Stimulated activated CD8-positive, alpha-beta memory T cell treated with anti-CD3 and anti-CD28 coated beads, Interleukin-12 subunit alpha, Interleukin-12 subunit beta, amount 100 ng/mL, for 1 hour (primary cell): ENCODE data around the gene EXOC6B.

Experiments used
- DNase-seq: peaks from one replicate; pipeline ENCODE4 v3.0.0-alpha.2; 2020; ENCODE audit warnings: low read depth

EXOC6B gene

DNA sequence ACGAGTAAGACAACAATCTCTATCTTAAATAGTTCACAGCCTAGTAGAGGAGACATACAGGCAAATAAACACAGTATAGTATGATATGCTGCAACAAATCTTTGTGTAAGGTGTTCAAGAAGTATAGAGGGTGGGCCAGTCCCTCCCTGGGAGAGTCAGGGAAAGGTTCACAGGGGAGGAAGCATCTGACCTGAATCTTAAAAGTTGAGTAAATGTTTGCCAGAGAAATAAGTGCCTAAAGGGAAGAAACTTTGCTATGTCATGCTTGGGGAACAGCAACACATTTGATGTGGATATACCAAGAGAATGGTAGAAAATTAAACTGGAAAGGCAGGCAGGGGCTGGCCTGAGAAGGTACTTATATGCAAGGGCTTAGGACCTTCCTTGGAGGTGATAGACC, 552.4 kb downstream of the EXOC6B start:
- DNase-seq: no peak

DNA sequence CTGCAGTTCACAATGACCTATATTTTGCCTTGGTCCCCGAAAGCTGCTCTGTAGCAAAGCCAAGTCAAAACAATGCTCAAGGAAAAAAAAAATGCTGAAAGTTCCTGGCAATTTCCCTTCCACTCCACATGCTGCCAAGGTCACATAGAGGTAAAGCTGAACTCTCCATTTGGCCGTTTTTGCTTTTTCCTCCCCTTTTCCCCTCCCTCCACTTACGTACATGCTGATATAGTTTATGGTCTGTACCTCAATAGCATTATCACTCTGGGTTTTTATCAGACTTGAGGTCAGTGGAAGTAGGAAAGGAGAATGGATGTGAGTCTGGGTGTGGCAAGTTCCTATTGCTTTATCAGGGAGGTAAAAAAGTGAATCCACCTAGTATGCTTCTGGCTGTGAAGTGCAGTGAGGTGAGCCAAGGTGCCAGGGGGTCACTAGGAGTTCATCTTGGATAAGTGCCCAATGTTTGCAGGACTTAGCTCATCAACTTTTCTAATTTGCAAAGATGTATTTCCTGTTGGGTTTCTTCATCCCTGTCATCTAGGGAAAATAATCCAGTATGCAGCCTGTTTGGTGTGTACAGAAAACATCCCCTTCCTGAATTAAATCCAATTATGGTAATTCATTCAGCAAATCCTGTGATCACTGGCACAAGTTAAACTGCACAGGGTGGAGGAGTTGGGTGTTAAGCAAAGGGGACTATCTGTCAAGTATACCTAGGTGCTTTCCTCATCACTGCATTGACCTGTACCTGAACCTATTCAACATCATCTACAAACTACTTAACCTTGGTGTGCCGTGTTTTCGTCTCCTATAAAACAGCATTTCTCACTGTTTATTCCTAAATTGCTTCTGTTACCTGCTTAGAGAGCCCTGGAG, 553.8 kb downstream of the EXOC6B start:
- DNase-seq: no peak

DNA sequence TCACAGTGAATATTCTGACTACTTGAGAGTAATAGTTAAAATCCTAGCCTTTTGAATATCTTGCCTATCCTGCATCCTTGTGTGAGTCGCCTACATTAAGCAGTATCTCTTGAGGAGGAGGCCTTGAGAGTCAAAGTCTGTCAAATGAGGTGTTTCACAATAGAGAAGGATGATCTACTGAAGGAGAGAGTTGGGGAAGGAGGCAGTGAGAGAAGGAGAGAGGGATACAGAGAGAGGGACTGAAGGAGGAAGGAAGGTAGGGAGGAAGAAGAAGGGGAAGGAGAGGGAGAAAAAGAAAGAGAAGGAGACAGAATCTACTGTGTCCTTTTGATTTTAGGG, 554.6 kb downstream of the EXOC6B start:
- DNase-seq: no peak

DNA sequence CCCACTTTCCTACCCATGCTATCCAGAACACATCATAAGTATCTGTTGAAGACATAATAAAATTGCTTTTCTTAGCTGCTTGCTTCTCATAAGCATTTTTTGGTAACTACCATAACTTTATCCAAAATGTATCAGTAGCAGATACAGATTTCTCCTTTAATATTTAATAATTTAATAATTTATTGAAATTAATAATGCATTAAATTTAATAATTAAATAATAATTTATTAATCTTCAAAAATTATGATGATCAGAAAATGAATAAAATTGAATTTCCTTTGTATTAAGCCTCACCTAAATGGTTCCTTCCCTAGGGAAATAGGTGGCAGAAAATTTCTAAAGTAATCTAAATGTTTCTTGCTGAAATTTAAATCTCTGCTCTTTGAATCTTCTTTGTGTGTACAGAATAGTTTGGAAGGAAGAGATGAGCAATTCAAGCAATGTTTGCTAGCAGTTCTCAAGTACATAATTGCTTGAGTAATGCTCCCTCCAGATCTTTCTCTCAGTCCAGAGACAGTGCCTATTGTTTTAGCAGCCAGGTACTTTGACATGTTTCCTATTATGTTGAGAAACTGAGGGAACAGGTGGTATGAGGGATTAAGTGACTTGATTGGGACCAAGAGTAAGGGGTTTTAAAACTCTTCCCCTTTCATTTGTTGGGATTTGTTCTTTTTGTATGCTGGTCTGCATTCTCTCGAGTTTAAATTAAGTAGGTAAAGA, 555.1 kb downstream of the EXOC6B start:
- no peak for DNase-seq

DNA sequence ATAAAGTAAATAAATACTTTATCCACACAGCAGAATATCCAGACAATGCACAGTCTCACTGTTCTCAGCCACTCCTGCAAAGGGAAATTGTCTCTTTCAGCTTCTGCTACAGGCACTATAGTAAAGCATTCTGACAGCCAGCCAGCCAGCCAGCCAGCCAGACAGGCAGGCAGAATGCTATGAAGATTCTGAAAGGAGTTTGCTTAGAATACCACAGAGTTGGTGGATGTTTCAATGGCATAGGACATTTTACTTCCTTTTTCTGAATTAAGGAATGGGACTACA, 562.1 kb downstream of the EXOC6B start:
- DNase-seq: no peak

DNA sequence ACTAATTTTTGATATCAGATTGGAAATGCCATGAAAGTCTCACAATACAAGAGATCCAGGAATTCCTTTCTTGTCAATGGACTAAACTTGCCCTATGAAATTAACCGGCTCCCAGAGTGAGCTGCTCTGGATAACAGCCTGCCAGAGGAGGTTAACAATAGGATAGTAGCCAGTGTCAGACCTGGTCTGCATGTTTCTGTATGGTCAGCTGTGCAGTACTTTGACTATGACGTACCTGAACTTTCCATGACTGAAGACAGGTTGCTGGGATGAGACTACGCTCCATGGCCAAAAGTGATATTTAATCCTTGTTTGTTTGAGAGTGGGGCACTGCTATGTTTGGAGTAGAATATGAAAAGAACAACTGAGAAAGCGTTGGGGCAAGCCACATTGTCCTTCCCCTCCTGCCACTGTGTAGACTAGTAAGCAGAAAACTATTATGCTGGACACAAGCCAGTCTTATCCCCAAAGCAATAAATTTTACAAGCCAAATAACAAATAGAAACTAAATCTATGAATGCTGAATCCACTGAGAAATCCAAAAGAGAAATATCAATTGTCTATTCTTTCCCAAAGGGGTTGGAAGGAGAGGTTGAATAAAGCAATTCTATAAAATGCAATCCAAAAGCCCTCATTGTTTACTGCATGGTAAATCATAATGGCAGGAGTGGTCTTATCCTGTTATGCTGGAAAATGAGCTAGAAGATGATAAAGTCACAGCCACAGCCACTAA, 562.6 kb downstream of the EXOC6B start:
- DNase-seq: no peak

DNA sequence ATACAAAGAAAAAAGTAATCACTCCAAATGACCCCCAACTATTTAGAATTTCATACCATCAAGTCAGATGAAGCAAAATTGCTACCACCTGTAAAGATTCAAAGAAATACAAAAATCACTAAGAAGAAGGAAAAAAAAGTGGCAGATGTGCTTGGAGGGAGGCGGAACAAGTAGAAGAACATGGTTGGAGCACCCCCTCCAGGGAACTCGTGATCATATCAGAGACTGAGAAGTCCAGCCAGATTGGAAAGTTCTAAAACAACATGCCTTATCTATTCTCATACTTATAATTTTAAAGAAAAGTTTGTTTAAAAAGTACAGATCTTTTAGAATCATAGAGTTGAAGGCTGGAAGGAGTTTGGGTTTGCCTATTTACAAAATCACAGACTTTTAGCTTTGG, 564.8 kb downstream of the EXOC6B start:
- DNase-seq: no peak

DNA sequence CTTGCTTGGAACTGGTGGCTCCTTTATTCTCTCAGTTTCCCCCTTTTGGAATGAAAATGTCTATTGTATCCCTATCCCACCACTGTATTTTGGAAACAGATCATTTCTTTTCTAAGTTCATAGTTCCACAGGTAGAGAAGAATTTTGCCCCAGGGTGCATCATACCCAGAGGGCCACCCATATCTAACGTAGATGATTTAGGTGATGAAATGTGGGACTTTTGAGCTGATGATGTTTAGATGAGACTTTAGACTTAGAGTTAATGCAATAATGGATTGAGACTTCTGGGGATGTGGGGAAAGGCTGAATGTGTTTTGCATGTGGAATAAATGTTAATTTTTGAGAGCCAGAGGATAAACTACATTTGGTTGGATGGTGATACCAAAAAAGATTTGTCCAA, 570.3 kb downstream of the EXOC6B start:
- DNase-seq: no peak

DNA sequence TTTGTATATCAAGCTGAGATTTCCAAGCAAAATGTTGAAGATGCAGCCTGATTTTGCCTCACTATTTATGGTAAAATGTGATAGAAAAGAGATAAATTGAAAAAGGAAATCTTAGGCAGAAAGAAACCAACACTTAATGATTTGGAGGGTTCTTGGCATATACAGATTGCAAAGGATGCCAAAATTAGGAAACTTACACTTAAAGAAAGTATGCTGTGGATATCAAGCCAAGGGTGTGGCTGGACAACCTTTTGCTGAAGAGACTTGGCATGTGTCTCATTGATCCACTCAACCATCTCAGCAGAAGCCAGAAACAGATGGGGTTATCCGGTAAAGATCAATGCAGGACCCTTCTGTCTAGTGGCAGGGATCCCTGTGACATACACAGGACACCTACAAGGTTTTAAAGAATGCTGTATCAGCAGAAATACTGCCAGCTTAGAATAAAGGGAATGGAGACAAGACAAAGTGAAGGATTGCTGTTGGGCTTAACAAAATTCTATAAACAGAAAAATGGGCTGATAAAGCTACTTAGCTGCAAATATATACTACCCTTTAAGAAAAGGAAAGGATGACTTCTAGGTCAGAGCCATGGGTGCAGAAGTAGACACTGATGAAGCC, 570.9 kb downstream of the EXOC6B start:
- DNase-seq: no peak

DNA sequence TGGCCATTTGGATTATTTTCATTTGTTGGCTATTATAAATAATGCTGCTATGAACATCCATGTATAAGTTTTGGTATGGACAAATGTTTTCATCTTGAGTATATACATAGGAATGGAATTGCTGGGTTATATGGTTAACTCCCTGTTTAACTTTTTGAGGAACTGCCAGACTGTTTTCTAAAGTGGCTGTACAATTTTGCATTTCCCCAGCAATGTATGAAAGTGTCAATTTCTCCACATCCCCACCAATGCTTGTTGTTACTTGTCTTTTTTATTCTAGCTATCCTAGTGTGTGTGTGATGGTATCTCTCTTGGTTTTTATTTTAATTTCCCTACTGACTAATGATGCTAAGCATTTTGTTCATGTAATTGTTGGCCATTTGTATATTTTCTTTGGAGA, 587.5 kb downstream of the EXOC6B start:
- DNase-seq: no peak

DNA sequence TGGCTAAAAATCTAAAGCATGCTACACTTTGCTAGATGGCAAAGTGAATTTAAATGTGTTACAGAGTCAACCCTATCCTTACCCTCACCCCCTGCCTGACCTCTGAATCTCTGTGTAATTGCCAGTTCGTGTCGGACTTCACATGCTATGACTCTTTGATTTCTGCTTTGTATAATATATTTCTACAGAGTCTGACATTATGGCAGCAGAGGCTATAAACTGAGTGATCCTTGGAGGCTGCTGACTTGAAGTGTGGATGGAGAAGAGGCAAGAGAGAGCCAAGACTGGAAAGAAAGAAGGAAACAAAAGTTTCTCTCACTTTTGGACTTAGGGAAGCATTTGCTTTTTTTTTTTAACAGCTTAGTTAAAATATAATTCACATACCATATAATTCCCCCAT, 588.3 kb downstream of the EXOC6B start:
- no peak for DNase-seq

DNA sequence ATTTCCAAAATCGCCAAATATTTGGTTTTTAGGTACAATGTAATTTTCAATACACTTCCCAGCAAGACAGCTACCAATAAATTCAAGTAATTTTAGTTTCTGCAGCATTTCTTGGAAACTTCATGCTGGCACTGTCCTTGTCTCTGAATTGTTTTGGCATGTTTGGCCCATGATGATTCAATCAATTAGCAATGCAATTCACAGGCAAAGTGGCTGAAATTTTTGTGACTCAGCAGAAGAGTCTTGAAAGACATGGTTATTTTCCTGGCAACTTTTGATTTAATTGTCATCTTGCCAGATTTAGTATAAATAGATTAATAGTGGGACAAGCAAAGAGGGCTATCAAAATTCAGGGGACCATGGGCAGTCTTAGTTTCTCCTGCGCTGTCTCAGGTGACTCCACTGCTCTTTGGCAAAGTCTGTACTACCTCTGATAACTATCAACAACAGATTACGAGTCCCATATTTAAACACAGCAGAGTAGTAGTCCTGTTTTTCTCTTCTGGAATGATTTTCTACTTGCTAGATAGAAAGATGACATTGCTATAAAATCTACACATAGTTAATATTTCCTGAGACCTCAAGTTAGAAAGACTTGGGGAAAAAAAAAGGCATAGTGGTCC, 589.3 kb downstream of the EXOC6B start:
- DNase-seq: no peak

DNA sequence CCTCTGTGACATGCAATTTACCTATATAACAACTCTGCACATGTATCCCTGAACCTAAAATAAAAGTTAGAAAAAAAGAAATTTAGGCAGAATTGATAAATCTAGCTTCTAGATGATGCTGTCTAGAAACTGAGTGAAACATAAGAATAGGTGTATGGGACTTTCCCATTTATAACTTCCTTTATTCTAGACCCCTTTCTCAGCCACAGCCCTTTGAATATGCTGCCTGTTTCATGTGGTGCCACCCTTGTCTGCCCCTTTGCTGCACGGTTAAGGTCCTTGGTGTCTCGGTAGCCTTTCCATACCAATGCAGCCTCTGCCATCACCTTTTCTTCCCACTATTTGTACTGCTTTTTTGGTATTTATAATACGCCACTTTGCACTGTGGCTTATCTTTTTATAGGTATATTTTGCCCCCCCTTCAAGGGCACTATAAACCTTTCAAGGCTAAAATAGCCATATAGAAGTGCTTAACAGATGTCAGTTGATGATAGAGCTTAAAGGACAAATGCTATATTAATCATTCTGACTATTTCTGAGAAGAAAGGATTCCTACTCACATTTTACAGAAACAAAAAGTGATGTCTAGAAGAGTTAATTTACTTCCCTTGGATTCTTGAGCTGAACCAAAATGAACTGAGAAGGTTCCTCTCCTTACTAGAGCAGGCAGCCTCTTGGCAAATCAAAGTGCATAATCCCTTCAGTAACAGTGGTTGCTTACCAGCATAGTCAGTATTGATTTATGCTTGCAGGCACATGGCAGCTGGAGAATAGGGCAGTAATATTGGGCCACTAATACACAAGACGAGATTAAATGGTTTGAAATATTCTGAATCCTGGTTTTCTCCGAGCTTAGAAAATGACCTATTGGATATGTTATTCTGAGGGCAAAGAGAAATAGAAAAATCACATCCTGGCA, 590.1 kb downstream of the EXOC6B start:
- no peak for DNase-seq

DNA sequence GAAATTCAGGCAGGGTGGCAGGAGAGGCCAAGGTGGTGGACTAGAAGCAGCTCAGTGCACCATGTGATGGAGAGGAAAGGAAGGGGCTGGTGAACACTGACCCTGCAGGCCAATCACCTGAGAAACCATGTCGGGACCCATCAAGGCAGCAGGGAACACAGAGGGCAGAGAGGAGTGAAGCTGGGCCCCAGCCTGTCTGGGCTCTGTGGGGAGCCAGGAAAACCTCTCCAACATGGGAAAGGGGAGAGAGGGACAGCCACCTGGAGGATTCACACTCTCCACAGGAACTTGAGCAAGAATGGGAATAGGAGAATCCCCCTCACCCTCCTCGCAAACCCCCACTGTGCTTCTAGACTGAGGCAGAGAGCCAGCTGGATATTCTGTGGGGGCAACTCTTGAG, 592.6 kb downstream of the EXOC6B start:
- no peak for DNase-seq

DNA sequence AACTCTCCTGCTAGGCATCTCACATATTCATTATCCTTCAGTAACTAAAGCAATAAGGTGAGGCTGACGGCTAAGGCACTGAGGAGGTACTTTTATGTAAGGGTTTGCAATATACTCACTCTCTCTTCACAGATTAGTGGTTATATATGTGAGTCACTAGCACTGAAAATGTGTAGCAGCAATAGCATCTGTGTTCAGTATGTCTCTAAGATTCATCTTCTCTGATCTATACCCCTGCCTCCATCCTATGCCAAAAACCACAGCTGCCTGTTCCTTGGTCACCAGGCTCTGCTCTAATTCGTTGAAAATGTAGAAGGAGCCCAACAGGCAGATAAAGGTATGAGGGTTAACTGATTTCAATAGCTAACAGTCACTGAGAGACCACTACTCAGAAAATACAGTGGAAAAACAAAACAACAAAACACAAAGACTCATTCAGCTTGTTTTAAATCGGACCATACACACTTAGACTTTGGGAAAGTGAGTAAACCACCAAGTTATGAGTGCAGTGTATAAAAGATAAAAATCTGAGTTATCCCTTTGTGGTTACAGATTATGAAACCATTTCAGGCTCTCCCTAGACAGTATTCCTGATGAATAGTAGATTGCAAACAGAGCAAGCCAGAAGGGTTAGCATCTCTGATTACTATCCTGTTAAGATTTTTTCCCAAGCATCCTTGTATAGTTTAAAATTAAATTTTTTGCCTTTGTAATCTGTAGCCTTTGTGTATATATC, 602.8 kb downstream of the EXOC6B start:
- DNase-seq: no peak

DNA sequence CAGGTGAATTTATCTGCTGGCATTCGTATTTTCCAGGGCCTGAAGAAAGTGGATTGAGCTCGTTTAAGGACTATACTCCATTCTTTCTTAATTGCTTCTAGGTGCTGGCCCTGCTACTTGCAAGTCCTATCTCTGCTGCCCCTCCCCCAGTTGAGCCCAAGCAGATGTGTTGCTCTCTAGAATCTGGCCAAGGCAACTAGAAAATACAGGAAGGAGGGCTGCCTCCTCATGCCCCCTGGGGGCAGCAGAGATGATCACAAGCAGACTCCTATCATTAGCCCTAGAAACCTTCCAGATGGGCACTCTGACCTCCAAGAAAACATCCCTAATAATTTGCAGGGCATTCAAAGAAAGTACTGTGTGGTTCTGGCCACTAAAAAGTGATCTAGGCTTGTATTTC, 605.7 kb downstream of the EXOC6B start:
- no peak for DNase-seq

DNA sequence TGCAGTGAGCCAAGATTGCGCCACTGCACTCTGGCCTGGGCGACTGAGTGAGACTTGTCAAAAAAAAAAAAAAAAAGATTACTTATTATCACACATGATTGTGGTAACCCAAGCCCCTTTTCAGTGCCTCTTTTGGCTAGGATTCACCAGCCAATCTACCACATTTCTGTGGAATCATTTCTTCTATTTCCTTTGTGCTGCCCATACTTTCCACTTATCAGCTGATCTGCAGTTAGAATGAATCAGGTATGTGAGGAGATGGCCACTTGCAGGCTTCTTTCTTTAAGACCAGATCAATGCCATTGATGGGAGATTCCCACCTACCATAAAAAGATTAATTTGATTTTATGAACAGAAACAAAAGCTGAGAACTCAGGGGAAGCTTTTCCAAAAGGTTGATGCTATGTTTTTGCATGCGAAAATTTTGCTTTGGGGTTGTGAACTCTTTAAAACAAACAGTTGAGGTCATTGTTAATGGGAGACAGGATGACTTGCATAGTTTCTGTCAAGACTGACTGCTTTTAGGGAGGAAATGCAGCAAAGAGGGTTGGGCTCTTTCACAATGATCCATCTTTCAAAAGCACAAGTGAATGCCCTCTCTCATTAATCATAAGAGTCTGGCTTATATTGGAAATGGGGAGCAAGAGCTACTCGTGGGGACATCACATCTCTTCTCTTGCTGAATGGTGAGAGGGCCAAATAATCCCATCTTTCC, 611.2 kb downstream of the EXOC6B start:
- no peak for DNase-seq

DNA sequence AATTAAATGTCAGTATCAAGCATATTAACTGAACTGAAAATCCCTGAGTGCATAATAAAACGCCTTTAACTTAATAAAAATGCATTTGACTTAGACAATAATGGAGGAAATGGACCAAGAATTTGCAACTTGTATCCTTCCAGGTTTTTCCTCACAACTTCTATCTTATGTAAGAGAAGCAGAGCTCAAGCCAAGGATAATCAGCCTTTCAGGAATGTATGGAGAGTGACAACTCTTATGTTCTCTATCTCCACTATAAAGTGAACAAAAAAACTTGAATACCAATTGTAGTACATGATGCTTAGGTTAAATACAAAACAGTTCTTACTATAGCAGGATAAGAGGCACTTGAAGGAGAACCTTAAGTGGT, 613.4 kb downstream of the EXOC6B start:
- no peak for DNase-seq

DNA sequence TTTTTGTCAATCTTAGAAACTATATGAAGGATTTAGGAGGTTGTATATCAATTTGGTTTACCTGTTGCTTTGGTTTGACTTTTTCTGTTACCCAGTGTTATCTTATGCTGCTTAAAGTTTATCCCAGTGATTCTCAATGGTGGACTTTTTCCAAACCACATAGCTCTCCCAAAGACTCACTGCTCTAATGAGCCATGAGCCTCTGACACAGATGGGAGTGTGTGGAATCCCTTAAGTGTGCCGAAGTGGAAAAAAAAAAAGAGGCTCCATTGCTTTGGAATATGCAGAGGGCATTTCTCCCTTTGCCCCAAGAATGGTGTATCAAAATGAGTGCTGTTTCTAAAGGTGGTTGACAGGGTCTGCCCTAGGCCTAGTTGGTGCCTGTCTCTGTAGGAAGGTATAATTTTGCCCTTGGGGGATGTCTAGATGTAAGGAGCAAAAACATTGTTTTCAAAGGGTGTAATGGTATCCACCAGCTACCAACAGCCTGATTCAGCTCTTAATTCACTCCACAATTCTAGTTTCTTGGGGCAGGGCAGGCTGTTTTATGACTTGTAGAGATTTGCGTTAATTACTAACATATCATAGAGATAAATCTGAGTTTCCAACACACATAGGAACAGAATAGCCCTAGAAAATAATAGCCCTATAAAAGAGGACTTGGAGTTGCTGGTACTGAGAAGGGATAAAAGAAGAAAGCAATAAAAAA, 613.9 kb downstream of the EXOC6B start:
- DNase-seq: no peak
